Amygdala (tissue), 56 donors: ENCODE results near the gene PNPLA7.
A peak's percentile ranks its signal among the peaks of the same experiment; 100 is the strongest.
"Not testable (repeated sequence)": the region's sequence is repeated elsewhere in the genome, so short reads cannot be mapped to it uniquely, and the experiment has no call there.

ENCODE experiments used
- DNase-seq, 56 donors: peaks; one replicate each; lab custom pipeline; 2025; lab: John Stamatoyannopoulos, UW

PNPLA7 gene

DNA sequence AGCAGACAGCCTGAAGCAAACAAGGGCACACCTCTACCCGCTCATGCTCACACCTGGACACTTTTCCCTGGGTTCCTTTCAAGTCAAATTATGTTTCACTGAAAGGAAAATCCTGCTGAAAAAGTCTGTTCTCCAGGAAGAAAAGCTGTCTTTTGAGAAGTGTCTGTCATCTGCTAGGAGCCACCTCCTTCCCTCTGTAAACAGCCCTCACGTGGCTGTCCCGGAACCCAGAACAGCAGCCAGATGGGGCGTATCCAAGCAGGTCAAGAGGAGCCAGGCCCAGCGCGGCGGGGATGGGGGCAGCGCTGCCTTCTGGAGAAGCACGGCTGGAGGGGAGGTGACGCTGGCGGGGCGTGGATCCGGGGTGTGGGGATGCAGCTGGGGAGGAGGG, at the start of gene PNPLA7:
TSS of gene PNPLA7 (minus strand) at position 172 of the 391 bp plus-strand sequence. CDS start 205 bp downstream, outside the sequence.
- peak in 53 of 56 donors; percentile 21 to 91 (median 74) for DNase-seq

DNA sequence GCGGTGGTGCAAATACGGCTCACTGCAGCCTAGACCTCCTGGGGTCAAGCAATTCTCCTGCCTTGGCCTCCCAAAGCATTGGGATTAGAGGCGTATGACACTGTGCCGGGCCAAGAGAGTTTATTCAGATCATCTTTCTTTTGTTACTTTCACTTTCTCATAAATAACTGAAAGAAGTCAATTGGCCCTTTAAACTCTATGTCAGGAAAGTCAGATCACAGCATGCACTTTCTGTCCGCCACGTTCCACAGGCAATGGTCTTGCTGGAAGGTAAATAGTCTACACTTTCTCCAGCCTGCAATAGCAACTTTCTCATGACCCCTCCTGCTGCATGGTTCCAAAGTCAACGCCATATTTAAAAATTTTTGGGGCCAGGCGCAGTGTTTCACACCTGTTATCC, 48.7 kb upstream of the PNPLA7 start:
- no peak for DNase-seq

DNA sequence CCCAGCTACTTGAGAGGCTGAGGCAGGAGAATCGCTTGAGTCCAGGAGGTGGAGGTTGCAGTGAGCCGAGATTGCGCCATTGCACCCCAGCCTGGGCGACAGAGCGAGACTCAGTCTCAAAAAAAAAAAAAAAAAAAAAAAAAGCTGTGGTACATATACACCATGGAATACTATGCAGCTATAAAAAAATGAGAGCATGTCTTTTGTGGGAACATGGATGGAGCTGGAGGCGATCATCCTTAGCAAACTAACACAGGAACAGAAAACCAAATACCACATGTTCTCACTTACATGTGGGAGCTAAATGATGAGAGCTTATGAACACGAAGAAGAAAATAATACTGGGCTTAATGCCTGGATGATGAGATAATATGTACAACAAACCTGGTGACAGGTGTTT, 46.4 kb upstream of the PNPLA7 start:
- DNase-seq, result not testable (repeated sequence)

DNA sequence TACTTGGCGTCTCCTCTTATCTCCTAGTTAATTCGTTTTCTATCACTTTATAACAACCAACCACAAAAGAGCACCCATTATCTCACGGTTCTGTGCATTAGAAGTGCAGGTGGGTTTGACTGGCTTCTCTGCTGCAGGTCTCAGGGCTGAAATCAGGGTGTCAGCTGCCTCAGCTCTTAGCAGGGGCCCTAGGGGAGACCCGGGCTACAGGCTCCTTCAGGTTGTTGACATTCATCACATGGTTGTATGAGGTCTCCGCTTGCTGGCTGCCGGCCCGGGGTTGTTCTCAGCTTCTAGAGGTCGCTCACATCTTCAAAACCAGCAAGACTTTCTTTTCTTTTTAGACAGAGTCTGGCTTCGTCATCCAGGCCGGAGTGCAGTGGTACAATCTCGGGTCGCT, 43.0 kb upstream of the PNPLA7 start:
- peak in 1 of 56 donors; percentile 28 for DNase-seq

DNA sequence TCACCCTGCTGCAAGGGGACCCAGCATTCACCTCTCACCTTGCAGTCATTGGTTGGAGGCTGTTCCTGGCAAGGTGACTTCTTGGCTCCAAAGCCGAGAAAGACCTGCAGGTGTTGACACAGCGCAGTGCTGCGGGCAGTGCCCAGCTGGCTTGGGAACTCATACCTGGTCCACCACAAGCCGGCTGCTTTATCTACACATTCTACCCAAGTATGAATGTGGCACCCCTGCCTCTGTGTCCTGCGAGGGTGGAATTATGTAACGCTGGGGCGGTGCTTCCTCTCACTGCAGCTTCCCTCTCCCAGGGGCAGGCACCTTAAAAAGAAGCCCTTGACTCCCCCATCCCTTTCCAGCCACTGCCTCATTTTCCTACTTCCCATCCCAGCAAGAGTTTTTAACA, 42.6 kb upstream of the PNPLA7 start:
- DNase-seq, result no peak

DNA sequence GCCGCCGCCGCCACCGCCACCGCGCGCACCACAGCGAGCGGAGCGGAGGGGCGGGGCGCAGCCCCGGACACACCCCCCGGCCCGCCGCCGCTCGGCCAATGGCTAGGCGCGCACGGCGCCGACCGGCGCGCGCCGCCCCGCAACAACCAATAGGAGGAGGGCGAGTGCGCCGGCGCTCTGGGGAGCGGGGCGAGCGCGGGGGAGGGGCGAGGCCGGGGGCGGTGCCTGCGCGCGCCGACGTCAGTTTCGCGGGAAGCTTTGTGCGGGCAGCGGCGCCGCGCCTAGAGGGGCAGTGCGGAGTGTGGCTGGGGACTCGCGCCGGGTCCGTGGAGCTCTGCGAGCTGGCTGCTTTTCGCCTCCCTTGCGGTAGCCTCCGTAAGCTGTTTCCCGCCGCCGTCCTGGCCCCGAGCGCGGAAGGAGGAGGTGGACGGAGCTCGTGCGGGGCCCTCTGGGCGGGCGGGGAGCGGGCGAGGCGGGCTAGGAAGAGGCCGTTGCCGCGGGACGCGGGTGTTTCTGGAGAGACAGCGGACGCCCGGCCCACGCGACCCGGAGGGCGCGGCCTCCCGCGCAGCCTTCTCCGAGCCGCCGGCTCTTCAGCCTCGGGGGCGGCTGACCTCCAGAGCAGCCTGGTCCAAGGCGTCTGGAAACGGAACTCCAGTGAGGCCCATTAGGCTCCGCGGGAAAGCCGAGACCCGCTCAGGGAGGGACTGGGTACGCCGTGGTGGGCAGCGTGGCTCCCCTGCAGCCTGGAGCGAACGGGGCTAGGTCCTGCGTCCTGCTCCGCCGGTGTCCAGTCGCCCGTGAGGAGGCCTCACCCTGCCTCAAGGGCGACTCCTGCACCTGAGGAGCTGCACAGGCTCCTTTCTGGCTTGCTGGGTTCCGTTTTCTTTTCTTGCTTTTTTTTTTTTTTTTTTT, 40.5 kb upstream of the PNPLA7 start, which contains the start of gene ZMYND19:
TSS of gene ZMYND19 (minus strand) at position 44 of the 915 bp plus-strand sequence. CDS start 249 bp downstream, outside the sequence.
- DNase-seq, result peak in 51 of 56 donors; percentile 20 to 87 (median 70)

DNA sequence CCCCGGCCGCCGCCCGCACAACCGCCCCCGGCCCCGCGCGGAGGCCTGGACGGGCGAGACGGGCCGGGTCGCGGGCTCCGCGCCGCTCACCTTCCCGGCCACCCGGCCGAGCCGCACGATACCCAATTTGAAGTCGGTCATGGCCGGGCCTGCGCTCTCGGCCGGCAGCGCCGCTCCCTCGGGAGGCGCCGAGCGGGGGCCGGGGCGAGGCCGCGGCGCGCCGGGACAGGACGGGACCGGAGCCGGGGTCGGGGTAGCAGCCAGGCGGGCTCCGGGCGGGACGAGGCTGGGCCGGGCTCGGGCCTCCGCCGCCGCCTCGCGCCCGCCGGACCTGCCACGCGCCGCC, 39.9 kb upstream of the PNPLA7 start:
- DNase-seq, result no peak

DNA sequence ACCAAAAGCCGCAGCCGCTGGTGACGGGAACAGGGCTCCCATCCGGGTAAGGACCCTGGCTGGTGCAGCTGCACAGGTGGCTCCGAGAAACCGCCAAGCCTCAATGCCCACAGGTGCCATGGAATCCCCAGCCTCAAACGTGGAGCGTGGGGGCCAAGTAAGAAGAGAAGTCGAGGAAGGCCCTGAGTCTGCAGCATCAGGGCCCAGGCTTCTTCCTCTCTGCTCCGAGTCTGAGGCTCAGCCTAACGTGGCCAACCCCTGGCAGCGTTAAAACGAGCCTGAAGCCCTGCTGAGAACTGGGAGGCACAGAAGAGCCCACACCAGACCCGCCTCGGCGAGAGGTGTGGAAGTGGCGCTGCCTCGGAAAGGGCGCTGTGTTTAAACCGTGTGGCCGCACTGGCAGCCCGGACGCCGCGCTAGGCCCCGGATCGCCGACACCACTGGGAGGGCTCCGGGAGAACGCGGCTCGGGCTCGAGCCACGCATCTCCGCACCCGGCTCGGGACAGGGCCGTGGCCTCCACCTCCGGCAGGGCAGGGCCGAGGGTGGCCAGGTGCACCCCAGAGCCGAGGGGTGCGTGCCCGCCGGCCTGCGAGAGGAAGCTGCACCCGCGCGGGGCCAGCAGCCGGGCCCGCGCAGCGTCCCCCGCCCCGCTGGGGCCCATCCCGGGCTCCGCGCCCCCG, 39.4 kb upstream of the PNPLA7 start:
- DNase-seq, result no peak

DNA sequence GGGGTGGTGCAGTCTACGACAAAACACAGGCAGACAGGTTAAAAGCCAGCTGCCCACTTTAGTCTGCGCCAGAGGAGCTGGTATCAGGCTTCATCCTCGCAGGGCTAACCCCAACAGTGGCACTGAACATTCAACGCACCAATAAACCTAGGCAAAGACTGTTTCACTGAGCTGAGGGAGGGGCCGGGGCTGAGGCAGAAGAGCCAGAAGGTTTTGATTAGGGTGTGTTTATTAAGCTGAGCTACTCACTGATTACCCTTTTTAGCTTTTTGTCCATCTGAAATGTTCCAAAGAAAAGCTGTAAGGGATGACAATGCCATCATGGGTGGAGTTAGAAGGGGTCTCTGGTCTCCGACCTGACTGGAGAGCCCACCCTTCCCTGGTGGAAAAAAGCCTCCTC, 38.7 kb upstream of the PNPLA7 start:
- no peak for DNase-seq

DNA sequence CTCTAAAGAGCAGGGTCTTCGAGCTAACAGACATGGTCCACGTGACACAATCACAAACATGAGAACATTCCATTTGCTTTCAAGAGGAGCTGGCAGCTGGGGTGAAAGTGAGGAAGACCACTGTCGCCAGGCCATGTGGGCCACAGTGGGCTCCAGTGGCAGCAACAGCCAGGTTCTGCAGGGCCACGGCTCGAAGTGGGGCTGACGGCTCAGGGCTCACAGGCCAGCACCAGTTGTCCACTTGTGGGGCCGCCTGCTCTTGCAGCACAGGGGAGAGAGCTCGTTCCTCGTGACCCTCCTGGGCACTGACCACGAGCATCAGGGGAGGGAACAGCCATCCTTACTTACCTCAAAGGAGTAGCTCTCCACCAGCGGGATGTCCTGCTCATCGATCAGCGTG, 38.1 kb upstream of the PNPLA7 start:
- DNase-seq, result no peak

DNA sequence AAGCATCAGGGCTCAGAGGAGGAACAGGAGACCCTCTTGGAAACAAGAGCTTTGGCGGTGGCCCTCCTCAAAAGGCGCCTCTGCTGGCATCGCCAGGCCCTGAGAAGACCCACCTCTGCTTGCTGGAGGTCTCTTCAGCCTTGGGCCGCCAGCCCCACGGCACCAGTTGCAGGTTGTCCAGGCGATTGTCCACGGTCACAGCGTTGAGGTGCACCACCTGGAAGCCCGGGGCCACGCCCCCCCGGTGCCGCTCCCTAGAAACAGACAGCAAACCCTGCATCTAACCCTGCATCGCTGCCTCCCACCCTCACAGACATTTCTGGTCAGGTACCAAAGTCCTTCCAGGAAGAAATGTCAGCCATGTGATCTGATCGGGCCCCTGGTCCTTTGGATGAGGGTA, 36.7 kb upstream of the PNPLA7 start:
- no peak for DNase-seq

DNA sequence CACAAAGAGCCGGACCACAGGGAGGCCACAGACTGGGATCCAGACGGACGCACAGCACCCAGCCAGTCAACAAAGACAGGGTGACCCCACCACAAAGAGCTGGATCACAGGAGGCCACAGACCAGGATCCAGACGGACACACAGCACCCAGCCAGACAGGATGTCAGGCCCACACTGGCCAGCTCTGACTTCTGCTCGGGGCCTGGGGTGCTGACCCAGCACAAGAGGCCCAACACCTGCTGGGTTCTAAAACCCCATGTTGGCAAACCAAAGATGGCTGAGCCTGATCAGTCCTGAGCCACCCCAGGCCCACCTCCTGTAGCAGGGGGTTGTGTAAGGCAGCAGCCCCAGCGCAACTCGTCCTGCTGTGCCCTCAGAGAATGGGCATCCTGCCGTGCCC, 33.8 kb upstream of the PNPLA7 start:
- no peak for DNase-seq

DNA sequence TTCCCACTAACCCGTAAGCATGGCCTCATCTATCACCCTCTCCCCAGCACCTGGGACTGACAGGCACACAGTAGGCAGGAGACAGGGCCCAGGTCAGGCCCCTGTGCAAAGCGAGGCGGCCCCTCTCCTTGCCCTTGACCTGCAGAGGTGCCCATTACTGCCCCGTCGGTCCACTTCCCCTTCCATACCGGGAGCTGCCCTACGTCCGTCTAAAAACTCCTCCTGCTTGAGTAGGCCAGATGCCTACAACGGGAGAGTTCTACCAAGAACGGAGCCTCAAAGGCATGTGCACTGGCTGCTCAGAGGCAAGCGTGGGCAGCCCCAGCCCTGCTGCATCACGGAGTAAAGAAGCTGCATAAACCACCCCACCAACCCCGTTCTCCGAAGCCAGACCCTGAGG, 33.1 kb upstream of the PNPLA7 start:
- DNase-seq, result no peak

DNA sequence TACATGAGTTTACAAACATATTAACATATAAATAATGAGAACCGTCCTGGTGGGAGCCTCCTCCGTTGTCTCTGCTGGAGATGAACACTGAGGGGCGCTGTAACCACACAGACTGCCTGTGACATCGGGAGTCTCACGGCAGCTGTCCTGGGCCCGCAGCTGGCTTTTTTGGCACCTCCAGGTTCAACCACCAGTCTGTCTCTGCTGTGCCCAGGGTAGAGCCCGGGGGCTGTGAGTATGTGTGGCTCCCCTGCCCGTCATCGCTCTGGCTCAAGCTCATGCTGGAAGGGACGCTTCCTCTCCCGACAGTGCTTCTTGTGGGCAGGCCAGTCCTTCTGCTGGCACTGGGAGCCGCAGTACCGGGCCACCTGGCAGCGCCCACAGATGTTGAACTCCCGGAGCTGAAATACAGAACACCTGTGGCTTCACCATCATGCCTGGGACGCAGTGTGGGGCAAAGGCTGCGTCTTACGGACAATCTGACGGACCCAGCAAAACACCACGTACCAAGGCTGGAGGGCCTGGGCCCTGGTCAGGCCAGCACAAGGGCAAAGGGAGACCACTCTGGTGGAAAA, 32.2 kb upstream of the PNPLA7 start:
- DNase-seq, result no peak

DNA sequence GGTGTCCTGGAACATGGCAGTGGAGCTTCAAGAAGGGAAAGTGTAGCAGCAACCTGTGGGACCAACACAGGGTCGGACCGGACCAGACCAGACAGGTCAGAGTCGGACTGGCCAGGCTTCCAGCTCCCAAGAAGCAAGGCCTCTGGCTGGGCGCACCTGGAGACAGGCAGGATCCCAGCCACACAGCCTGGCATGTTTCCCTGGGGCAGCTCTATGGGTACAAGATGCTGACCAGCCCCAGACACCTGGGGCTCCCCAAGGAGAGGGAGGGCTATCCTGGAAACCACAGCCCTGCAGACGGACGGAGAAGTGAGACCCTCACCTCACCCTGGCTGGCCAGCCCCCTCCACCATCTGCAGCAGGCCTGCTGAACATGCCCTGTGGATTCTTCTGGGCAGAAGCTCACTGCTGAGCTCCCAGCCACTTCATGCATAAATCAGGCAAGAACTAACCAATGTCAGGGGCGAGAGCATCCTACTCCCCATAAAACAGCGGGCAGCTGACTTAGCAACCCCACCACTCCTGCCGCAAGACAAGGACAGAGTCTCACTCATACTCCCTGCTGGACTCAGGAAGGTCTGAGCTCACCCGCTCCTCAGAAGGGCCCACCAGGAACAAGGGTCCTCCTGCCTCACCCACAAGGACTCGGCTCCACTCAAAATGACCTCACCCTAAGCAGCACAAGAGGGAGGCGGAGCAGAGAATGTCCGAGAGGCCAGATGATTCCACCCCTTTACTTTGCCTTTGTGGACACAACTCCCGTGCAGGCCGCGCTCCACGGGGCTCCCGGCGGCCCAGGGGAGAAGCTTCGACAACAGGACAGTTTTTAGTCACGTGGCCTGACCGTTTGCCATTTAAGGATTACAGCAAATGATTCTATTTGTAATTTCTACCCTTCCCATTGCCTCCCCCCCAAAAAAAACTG, 31.4 kb upstream of the PNPLA7 start:
- no peak for DNase-seq

DNA sequence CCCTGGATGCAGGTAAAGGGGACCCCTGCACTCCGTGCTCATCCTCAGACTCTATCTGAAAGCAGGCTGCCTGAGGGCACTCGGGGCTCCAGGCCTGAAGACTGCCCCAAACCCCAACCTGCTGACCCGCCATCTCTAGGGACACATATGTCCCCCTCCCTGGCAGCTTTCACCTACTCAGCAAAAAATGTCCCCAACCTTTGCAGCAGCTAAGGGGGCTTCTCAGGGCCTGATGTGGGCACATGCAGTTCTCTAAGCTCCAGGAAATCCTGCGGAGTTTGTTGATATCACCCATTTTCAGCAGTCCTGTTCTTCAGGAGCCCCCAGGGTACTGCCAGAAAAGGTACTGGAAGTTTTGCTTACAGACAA, 30.7 kb upstream of the PNPLA7 start:
- DNase-seq, result no peak

DNA sequence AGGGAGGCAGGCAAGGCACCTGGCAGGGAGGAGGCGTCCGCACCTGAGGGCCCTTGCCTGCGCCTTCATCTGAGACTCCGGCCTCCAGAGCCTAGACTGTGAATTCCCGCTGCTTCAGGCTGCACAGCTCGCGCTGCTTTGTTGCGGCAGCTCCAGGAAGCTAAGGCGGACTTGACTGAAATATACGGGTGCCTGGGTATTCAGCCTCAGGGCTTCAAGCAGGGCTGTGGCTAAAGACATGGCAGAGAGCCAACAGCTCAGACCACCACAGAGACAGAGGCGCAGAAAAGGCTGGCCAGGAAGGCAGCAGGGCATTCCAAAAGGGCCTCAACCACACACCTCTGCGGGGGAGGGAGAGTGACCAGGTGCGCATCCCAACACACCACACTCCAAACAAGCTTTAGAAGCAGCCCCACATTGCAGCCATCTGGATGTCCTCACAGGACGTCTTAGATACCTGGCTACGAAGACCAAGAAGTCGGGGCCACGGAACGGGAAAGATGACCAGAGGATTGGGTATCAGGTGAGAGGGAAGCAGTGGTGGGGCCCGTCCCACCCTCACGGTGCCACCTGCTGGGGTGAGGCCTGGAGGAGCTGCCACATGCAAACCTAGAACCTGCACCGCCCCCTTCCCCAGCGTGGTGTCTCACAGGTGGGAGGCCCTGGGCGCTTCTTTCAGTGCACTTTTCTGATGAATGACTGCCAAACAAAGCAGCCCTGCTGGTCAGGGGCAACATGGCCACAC, 30.2 kb upstream of the PNPLA7 start:
- DNase-seq, result no peak

DNA sequence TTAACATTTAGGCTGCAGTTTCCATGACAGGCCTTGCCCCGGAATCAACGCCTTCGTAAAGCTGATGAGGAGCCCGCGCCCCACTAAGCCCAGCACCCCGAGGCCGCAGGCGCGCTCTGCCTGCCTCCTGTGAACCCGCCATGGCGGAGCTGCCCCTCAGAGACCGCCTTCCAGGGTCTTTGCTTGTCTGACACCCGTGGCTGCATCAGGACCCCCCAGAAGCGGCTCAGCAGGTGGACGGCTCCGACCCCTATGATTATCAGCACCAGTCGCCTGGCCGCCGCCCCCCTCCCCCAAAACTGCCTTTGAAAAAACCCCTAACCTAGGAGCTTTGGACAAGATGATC, 29.0 kb upstream of the PNPLA7 start:
- no peak for DNase-seq

DNA sequence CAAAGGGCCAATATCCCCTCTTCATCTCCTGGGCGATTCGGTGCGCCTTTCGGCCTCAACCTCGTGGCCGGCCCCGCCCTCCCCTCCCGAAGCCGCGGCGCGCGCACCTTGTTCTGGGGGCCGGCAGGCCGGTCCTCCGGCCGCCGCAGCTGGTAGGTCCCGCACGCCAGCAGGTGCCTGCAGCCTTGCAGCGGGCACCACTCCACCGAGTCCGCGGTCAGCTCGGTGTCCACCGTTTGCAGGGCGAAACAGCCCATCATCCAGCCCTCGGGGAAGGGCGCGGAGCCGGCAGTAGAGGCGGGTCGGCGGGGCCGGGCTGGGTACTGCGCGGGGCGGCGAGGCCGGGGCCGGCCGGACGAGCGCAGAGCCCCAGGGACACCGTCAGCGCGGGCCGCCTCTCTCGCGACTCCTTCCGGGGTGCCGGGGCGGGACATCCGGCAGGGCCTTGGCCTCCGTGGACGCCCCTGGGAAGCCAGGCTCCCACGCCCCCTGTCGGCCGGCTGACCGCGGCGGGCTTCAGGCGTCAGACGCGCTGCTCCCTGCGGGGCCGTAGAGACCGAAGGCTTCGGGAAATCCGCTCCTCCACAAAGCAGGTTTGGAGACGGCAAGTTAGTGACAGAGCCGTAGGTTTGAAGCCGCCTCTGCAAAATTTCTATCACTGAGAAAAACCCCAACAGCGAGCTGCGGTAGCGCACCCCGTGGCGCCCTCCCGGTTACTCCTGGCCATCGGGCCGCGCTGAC, 28.5 kb upstream of the PNPLA7 start, which contains the start of gene DPH7:
TSS of gene DPH7 (minus strand) at position 408 of the 741 bp plus-strand sequence. CDS start at position 260, 148 bp downstream.
- DNase-seq, result peak; percentile 29 to 99 (median 88)
